Fibroblast of villous mesenchyme (primary cell): ENCODE results near the gene TUBGCP6. TPM values are rescaled to one million over a fixed set of nuclear protein-coding genes. Genes with fewer than 3 reads are reported as not detected.

Source experiments
- DNase-seq: peaks from one replicate; pipeline ENCODE4 v3.0.0-alpha.2; 2010; ENCODE audit warnings: low read depth
- H3K4me3 ChIP-seq: 2 replicates; pipeline ENCODE4 v1.5.1; 2011; ENCODE audit warnings: low read depth, mild to moderate bottlenecking, low read length
- CTCF ChIP-seq: IDR thresholded peaks from 2 replicates; pipeline ENCODE4 v1.5.1; 2012; ENCODE audit warnings: low read depth, mild to moderate bottlenecking, low read length; ENCODE audit not compliant: insufficient read depth
- total RNA-seq: library from RNA; depleted of rRNA; stranded (reverse); fragments of >200 nt; gene quantifications from 2 replicates; pipeline ENCODE4 v1.2.3, GENCODE V29; 2012

TUBGCP6 gene
- total RNA-seq, 1 donor: 32.4 TPM

DNA sequence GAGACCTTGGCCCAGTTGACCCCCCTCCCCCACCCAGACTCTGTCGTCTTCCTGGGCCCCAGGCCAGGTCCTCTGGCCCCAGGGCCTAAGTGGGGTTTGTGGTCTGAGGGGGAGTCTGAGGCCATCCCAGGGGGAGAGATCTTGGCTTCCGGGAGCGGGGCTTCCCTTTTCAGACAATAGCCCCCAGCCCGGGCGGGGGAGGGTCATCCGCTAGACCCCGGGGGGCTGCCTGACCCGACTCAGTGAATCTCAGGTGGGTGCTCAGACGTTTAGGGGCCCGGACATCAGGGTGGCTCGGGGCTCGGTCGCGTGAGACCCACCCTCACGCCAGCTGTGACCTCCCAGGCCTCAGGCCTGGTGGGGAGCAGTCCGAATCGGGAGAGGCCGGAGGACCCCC is 24.7 kb upstream of the TUBGCP6 start:
- TF ChIP-seq CTCF: no peak
- no peak for DNase-seq

GRCh38 chr22:50268655-50269113 is 23.9 kb upstream of the TUBGCP6 start:
- H3K4me3 ChIP-seq: no peak overlapping the region
- TF ChIP-seq CTCF: no peak
- no peak for DNase-seq

More for the DNA sequence above, 24.7 kb upstream of the TUBGCP6 start:
- peak overlapping the region; percentile 51 for H3K4me3 ChIP-seq

- peak; percentile 21 for TF ChIP-seq CTCF
- DNase-seq: peak; percentile 68
- H3K4me3 ChIP-seq: peak overlapping the region; percentile 41
These were observed 23.0 kb upstream of the TUBGCP6 start for GRCh38 chr22:50267591-50268390.

DNA sequence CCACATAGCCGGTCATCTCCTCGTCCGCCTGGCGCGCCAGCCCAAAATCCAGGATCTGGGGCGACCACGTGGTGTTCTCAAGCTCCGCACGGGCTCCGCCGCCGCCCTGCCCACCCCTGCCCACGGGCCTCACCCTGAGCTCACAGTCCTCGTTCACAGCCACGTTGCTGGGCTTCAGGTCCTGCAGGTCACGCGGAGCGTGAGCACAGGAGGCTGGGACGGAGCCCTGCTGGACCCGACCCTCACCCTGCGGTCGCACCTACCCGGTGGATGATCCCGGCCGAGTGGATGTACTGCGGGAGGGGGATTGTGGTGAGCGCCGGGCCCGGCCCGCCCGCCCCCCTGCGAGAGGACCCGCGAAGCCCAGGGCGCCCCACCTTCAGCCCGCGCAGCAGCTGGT is 22.2 kb upstream of the TUBGCP6 start:
- TF ChIP-seq CTCF: no peak
- no peak for DNase-seq
- peak overlapping the region; percentile 40 for H3K4me3 ChIP-seq

DNA sequence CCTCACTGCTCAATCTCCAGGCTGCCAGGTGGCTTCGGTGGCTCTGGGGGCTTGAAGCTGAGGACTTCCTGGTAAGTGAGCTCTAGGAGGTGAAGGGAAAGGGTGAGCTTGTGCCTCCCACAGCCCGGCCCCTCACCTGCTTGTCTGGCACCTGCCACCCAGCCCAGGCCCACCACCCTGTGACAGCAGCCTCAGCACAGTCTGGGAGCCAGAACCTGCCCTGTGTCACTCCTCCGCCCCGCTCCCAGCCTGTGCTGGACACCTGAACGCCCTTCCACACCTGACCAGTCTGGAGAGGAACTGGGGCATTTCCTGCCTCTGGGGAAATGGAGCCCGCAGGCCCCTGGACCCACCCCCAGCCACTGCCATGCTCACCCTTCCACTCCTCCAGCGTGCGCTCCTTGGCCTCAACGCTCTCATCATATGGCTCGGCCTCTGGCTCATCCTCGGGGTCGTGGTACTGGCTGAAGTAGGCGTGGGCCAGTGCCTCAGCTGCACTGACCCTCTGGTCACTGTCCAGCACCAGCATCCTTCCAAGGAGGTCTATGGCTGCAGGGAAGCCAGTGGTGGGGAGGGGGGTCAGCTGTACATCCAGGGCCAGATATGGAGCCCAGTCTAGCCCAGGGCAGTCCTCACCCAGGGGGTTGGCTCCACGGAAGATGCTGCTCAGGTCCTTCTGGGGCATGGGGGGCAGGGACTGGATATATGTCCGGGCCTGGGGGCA is 20.3 kb upstream of the TUBGCP6 start:
- no peak overlapping the region for H3K4me3 ChIP-seq
- no peak for TF ChIP-seq CTCF
- no peak for DNase-seq

DNA sequence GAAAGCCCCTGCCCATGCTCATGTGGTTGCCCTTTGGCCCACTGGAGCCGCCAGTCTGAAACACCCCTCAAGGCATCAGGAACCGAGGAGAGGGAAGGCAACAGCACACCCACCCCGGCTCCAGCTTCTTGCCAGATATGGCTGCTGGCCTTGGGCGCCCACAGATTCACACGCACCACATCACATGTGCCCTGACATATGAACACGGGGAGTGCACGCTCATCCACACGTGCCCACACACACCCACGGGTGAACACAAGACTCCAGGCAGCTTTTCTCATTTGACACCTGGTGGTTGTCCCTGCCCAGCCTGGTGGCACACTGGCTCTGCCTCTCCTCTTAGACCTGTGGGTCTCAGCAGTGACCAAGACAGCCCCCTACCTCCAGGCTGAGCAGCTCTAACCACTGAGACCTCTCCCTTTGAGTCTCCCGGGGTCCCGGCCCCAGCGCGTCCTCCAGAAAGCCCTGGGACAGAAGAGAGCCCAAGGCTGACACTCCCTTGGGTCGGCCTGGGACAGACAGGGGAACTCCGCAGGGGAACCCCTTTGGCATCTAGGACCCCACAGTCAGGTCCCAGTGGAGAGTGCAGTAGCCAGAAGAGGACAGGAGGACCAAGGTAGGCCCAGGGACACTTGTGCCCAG is 19.4 kb upstream of the TUBGCP6 start:
- no peak for DNase-seq
- no peak for TF ChIP-seq CTCF
- H3K4me3 ChIP-seq: no peak overlapping the region
